ENCODE measurements around the gene SCUBE1.

The SCUBE1 gene

GRCh38 chr22:43343262-43343669 is at the start of gene SCUBE1:
TSS of gene SCUBE1 (minus strand) at chr22:43343372. CDS start at chr22:43343261, 111 bp downstream.
- DNase-seq = peak; percentile 32 to 65

- DNase-seq = no peak
These were observed 49.3 kb upstream of the SCUBE1 start for GRCh38 chr22:43392385-43392989.

DNA sequence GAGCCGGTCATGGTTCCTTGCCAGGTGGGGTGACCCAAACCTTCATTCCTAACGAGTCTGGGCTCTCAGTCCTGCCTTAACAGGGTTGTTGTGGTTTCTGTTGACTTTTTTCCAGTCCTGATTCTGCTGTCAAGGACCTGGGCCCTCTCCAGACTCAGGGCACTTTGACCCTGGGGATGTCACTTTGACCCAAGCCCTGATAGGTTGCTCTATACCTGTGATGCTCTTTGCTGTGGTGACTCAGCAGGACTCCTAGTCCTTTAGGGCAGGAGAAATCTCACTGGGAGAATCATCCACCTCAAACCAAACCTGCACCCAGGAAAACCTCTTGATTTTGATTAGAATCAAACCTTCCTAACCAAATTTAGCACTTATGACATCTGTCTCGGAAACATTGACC is 48.1 kb upstream of the SCUBE1 start:
- no peak for DNase-seq

GRCh38 chr22:43390872-43391271 is 47.7 kb upstream of the SCUBE1 start:
- DNase-seq = no peak

- no peak for DNase-seq
These were observed 47.0 kb upstream of the SCUBE1 start for GRCh38 chr22:43390166-43390565.

GRCh38 chr22:43389227-43389836 is 46.2 kb upstream of the SCUBE1 start:
- DNase-seq = no peak

- peak; percentile 57 to 73 for DNase-seq
These were observed 45.3 kb upstream of the SCUBE1 start for GRCh38 chr22:43388420-43388851.

- DNase-seq = no peak
These were observed 44.6 kb upstream of the SCUBE1 start for GRCh38 chr22:43387815-43388214.

DNA sequence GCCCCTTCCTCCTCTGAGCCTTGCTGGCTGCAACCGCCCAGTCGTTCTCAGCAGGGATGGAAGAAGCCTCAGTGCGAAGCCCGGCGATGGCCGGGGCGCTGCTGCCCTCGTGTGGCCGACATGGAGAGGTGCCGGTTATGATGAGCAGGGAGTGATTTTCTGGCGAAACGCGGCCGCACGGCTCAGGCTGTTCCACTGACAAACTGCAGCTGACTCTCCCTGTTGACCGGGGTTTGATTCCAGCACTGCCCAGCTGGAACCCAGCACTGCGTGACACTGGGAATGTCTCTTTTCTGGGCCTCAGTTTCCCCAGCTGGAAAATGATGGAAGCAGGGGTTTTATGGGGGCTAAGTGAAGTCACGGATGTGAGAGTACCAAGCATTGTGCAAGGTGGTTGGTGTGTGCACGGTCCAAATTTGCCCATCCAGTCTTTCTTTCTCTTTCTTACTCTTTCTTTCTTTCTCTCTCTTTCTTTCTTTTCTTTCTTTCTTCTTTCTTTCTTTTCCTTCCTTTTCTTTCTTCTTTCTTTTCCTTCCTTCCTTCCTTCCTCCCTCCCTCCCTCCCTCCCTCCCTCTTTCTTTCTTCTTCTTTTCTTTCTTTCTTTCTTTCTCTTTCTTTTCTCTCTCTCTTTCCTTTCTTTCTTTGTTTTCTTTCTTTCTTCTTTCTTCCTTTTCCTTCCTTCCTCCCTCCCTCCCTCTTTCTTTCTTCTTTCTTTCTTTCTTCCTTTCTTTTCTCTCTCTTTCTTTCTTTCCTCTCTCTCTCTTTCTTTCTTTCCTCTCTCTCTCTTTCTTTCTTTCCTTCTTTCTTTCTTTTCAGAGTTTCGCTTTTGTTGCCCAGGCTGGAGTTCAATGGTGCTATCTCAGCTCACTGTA is 42.8 kb upstream of the SCUBE1 start:
- peak; percentile 61 to 69 for DNase-seq

- no peak for DNase-seq
These were observed 41.7 kb upstream of the SCUBE1 start for GRCh38 chr22:43384863-43385262.

GRCh38 chr22:43381693-43382092 is 38.5 kb upstream of the SCUBE1 start:
- no peak for DNase-seq

DNA sequence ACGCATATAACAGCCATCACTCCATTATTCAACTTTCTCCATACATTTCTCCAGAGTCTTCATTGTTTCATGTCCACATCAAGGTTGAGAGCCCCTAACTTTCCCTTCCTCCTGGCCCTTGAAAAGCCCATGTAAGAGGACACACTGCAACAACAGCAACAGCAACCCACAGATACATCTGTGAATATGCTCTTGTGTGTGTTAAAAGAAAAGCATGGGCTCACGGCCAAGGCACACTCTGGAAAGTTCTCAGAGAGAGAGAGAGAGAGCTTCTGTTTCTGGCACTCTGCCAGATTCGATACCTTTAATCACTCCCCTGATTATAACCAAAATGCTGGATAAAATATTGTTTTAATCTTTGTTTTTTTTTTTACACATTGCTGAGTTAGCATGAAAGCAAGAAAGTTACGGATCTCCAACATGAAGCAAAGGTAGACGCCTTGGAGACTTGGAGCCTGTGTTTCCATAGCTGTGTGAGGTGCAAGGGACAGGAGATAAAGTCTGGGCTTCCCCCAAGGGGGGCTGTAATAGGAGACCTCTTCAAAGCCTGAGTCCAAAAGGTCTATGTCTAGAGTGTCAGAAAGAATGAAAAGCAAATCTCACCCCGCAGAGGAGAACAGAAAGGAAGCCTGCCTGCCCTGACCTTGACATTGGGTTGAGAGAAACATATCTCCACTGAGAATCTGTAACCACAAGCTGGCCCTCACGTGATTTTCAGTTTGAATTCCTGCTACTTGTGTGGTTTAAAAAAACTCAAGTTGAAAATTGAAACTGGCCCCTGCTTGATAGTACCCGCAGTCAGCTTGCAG is 34.9 kb upstream of the SCUBE1 start:
- DNase-seq = no peak

- DNase-seq = no peak
These were observed 34.4 kb upstream of the SCUBE1 start for GRCh38 chr22:43377548-43377895.

- DNase-seq = no peak
These were observed 33.8 kb upstream of the SCUBE1 start for GRCh38 chr22:43376765-43377547.

DNA sequence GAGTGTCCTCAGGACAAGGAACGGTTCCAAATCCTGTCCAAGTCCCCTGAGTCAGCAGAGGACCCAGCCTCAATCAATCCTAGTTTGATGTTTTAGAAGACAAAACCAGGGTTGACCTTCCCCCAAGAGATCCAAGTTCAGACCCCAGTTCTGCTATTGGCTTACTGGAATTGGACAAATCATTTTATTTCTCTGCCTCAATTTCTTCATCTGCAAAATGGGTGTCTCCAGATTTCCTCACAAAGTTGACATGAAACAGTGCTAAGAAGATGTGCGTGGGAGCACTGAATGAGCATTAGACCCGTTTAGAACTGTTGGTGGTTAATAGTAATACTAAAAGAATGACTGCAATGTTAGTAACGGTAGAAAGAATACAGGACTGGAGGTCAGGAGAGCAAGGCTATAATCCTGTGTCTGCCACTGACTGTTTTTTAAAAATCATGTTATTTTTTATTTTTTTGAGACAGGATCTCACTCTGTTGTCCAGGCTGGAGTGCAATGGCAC is 32.8 kb upstream of the SCUBE1 start:
- no peak for DNase-seq

DNA sequence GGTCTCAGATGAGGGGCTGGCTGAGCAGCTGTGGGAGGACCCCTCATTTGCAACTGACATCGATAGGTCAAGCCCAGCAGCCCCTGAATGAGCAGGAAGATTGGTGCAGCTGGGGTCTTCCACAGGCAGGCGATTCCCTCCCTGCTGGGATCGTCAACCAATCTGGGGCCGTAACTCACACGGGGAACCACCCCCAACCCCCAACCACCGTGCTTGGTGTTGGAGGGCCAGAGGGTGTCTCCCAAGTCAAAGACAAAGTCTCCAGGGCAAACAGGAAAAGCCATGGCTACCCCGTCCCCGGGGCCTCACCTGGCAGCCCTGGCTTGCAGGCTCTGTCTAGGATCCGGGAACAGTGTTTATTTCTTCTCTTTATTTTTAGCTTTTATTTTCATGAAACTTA is 26.9 kb upstream of the SCUBE1 start:
- DNase-seq = no peak

GRCh38 chr22:43365715-43366440 is 22.7 kb upstream of the SCUBE1 start:
- DNase-seq = no peak

DNA sequence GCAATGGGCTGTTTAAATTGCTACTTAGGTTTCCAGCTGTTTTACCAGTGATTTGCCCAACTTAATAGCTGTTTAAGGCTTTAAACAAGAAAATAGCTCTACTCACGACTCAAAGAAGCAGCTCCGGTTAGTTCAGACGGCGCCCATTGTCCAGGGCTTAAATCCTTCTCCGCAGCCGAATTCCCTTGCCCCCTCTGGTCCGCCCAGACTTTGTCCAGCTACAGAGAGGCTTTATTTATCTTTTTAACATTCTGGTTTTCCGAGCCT is 20.9 kb upstream of the SCUBE1 start:
- DNase-seq = no peak

- no peak for DNase-seq
These were observed 20.4 kb upstream of the SCUBE1 start for GRCh38 chr22:43363315-43364168.

DNA sequence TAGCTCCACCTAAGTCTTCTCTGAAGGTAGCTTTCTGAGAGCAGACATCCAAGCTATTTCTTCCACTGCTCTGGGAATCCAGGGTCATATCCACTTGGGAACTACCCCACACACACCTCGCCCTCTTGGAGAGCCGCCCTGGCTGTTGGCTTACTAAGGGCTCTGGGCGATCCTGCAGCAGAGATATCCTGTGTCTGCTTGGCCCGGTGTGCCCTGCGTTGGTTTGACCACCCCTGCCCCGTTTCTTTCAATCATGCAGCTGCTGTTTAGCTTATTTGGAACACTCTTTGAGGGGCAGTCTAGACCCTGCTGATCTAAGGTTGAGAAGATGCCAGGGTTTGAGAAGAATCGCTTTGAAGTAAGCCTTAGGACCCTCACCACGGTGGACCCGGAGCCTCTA is 17.4 kb upstream of the SCUBE1 start:
- DNase-seq = no peak

- DNase-seq = no peak
These were observed 13.7 kb upstream of the SCUBE1 start for GRCh38 chr22:43356881-43357280.

Data from stimulated activated CD4-positive, alpha-beta T cell treated with anti-CD3 and anti-CD28 coated beads, Interleukin-4, amount 100 ng/mL, for 4 hours (primary cell).